ENCODE results near the gene PRG3.

GRCh38 chr11:57395905-57396623, 15.1 kb upstream of the PRG3 start:
- TF ChIP-seq CTCF (IDR thresholded peaks at IDR 0.05) (no peak), POLR2AphosphoS5 (IDR thresholded peaks at IDR 0.05) (no peak)

All from stomach (tissue), 4 donors.